HepG2 (cell line): ENCODE measurements around the gene NRN1L. TPM values are rescaled to one million over a fixed set of nuclear protein-coding genes. Genes with fewer than 3 reads are reported as not detected.

Source experiments
- CBX1 ChIP-seq: IDR thresholded peaks from one replicate; pipeline ENCODE4 v1.6.1; 2016; ENCODE audit warnings: antibody characterized with exemption, low read depth
- FOXA1 ChIP-seq, 2 experiments: fragments of 450-650 bp in 1 of 2; sonication (generic) in 1 of 2; formaldehyde crosslinking in 1 of 2; IDR thresholded peaks; 2 replicates each; pipeline versions ENCODE4 v1.4.0 to v1.6.1; 2016 to 2020; ENCODE audit warnings: missing genetic modification reagents in 1 of 2
- GATAD1 ChIP-seq: IDR thresholded peaks from 2 replicates; pipeline ENCODE4 v1.6.1; 2016; ENCODE audit warnings: missing genetic modification reagents, missing compliant biosample characterization
- KLF16 ChIP-seq, 2 experiments: sonication (generic) in 1 of 2; formaldehyde crosslinking in 1 of 2; IDR thresholded peaks; 2 replicates each; pipeline versions ENCODE4 v1.6.1 to v1.8.0; 2016 to 2023; ENCODE audit warnings: missing genetic modification reagents in 2 of 2, missing compliant biosample characterization in 1 of 2
- MED1 ChIP-seq: sonication (generic); formaldehyde crosslinking; IDR thresholded peaks from 2 replicates; pipeline ENCODE4 v1.4.0; 2020; ENCODE audit warnings: missing genetic modification reagents
- MXD4 ChIP-seq: IDR thresholded peaks from 2 replicates; pipeline ENCODE4 v1.6.1; 2016; ENCODE audit warnings: mild to moderate bottlenecking, missing biosample characterization, missing genetic modification reagents
- NKX3-1 ChIP-seq: sonication (generic); formaldehyde crosslinking; IDR thresholded peaks from 2 replicates; pipeline ENCODE4 v1.5.0; 2020; ENCODE audit warnings: missing genetic modification reagents
- NONO ChIP-seq, 2 experiments: fragments of 450-650 bp in 1 of 2; sonication (generic) in 1 of 2; formaldehyde crosslinking in 1 of 2; IDR thresholded peaks in 1 of 2; conservative IDR thresholded peaks in 1 of 2; 2 replicates each; pipeline versions ENCODE4 v1.6.1 to v1.8.0; 2017 to 2022; ENCODE audit warnings: mild to moderate bottlenecking in 1 of 2, missing genetic modification reagents in 1 of 2, moderate library complexity in 1 of 2
- PHF5A ChIP-seq: IDR thresholded peaks from one replicate; pipeline ENCODE4 v1.6.1; 2018; ENCODE audit warnings: low read depth, missing genetic modification reagents; ENCODE audit not compliant: unreplicated experiment
- PLRG1 ChIP-seq: fragments of 450-650 bp; conservative IDR thresholded peaks from 2 replicates; pipeline ENCODE4 v1.6.1; 2016
- SIN3A ChIP-seq: IDR thresholded peaks from 2 replicates; pipeline ENCODE4 v1.6.1; 2011; ENCODE audit warnings: low read depth, mild to moderate bottlenecking, control low read depth, low read length, borderline replicate concordance
- ZBTB26 ChIP-seq: IDR thresholded peaks from 2 replicates; pipeline ENCODE4 v1.6.1; 2016; ENCODE audit warnings: missing compliant biosample characterization, missing genetic modification reagents, borderline replicate concordance
- ZNF207 ChIP-seq: fragments of 450-650 bp; IDR thresholded peaks from 2 replicates; pipeline ENCODE4 v1.6.1; 2016; ENCODE audit warnings: antibody characterized with exemption, borderline replicate concordance
- ZNF251 ChIP-seq: sonication (generic); formaldehyde crosslinking; IDR thresholded peaks from 2 replicates; pipeline ENCODE4 v1.9.0; 2021; ENCODE audit warnings: mild to moderate bottlenecking, missing genetic modification reagents
- ZNF256 ChIP-seq: sonication (generic); formaldehyde crosslinking; conservative IDR thresholded peaks from 2 replicates; pipeline ENCODE4 v1.4.0; 2020; ENCODE audit warnings: missing genetic modification reagents
- ZNF414 ChIP-seq: sonication (generic); formaldehyde crosslinking; IDR thresholded peaks from 2 replicates; pipeline ENCODE4 v1.5.0; 2020; ENCODE audit warnings: missing genetic modification reagents
- ZNF543 ChIP-seq: sonication (generic); formaldehyde crosslinking; IDR thresholded peaks from 2 replicates; pipeline ENCODE4 v1.4.0; 2020; ENCODE audit warnings: mild to moderate bottlenecking, missing genetic modification reagents
- ZNF564 ChIP-seq: sonication (generic); formaldehyde crosslinking; IDR thresholded peaks from 2 replicates; pipeline ENCODE4 v1.8.1; 2023; ENCODE audit warnings: mild to moderate bottlenecking, missing genetic modification reagents
- ZNF589 ChIP-seq: sonication (generic); formaldehyde crosslinking; conservative IDR thresholded peaks from 2 replicates; pipeline ENCODE4 v1.8.0; 2022; ENCODE audit warnings: mild to moderate bottlenecking, moderate library complexity, missing genetic modification reagents
- ZNF670 ChIP-seq: sonication (generic); formaldehyde crosslinking; IDR thresholded peaks from 2 replicates; pipeline ENCODE4 v1.8.0; 2022; ENCODE audit warnings: mild to moderate bottlenecking, missing genetic modification reagents, borderline replicate concordance
- ZNF7 ChIP-seq: IDR thresholded peaks from 2 replicates; pipeline ENCODE4 v1.6.1; 2016; ENCODE audit warnings: missing biosample characterization, missing genetic modification reagents
- ZNF83 ChIP-seq: sonication (generic); formaldehyde crosslinking; IDR thresholded peaks from 2 replicates; pipeline ENCODE4 v1.4.0; 2020; ENCODE audit warnings: missing genetic modification reagents, mild to moderate bottlenecking, borderline replicate concordance
- ZNF878 ChIP-seq: sonication (generic); formaldehyde crosslinking; IDR thresholded peaks from 2 replicates; pipeline ENCODE4 v1.8.1; 2023; ENCODE audit warnings: mild to moderate bottlenecking, missing genetic modification reagents, moderate library complexity
- ZNF891 ChIP-seq: sonication (generic); formaldehyde crosslinking; IDR thresholded peaks from 2 replicates; pipeline ENCODE4 v1.5.0; 2020; ENCODE audit warnings: mild to moderate bottlenecking, missing genetic modification reagents
- ZSCAN21 ChIP-seq: sonication (generic); formaldehyde crosslinking; IDR thresholded peaks from 2 replicates; pipeline ENCODE4 v1.8.0; 2022; ENCODE audit warnings: mild to moderate bottlenecking, missing genetic modification reagents, moderate library complexity, borderline replicate concordance
- ZZZ3 ChIP-seq: sonication (generic); formaldehyde crosslinking; IDR thresholded peaks from 2 replicates; pipeline ENCODE4 v1.4.0; 2020; ENCODE audit warnings: missing genetic modification reagents, mild to moderate bottlenecking, borderline replicate concordance
- polyA plus RNA-seq, 8 experiments: library from polyadenylated mRNA; depleted of rRNA in 3 of 8; stranded (reverse) in 7 of 8; unstranded in 1 of 8; fragments of >200 nt; fragmentation: Illumina TruSeq in 4 of 8; extraction: Trizol in 4 of 8; gene quantifications; 2 replicates each; pipeline versions ENCODE4 v1.2.1 to v1.2.3, GENCODE V29; 2011 to 2016; ENCODE audit warnings: low read depth in 4 of 8, missing spikeins in 1 of 8, mixed read lengths in 1 of 8; ENCODE audit not compliant: insufficient read depth in 1 of 8
- total RNA-seq, 5 experiments: library from RNA; depleted of rRNA; stranded (reverse); fragments of >200 nt; fragmentation: Illumina TruSeq; extraction: Trizol; gene quantifications; 2 replicates each; pipeline ENCODE4 v1.2.3, GENCODE V29; 2016; ENCODE audit warnings: low read depth in 1 of 5
- TF ChIP-seq, protein P1 (sequence below): sonication (generic); formaldehyde crosslinking; IDR thresholded peaks from 2 replicates; pipeline ENCODE4 v1.9.0; 2021; ENCODE audit warnings: missing genetic modification reagents, borderline replicate concordance

NRN1L gene
- total and polyA plus RNA-seq, 2 of the 13 experiments (the other 11 are each of a cell fraction or from before 2014, with no cell fraction given), result 0.53 to 1.2 TPM

GRCh38 chr16:67846320-67847063 lies 38.2 kb upstream of the NRN1L start, which contains the start of gene NUTF2 (continued):
- TF ChIP-seq, protein P1, sequence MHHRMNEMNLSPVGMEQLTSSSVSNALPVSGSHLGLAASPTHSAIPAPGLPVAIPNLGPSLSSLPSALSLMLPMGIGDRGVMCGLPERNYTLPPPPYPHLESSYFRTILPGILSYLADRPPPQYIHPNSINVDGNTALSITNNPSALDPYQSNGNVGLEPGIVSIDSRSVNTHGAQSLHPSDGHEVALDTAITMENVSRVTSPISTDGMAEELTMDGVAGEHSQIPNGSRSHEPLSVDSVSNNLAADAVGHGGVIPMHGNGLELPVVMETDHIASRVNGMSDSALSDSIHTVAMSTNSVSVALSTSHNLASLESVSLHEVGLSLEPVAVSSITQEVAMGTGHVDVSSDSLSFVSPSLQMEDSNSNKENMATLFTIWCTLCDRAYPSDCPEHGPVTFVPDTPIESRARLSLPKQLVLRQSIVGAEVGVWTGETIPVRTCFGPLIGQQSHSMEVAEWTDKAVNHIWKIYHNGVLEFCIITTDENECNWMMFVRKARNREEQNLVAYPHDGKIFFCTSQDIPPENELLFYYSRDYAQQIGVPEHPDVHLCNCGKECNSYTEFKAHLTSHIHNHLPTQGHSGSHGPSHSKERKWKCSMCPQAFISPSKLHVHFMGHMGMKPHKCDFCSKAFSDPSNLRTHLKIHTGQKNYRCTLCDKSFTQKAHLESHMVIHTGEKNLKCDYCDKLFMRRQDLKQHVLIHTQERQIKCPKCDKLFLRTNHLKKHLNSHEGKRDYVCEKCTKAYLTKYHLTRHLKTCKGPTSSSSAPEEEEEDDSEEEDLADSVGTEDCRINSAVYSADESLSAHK (CRISPR knock-in tag), result no peak; the same call in 1 of the 2 replicates
- TF ChIP-seq ZNF83 (peak; percentile 46; the same call in 1 of the 2 replicates), NONO (IDR thresholded peaks at IDR 0.05) (no peak), NONO (CRISPR knock-in tag; conservative IDR thresholded peaks at IDR 0.05) (peak; percentile 93), MXD4 (peak; percentile 81; the same call in 1 of the 2 replicates), KLF16 (CRISPR knock-in tag; IDR thresholded peaks at IDR 0.05) (peak in 1 of 2 experiments; percentile 85; a peak in 1 of 4 replicates), ZNF564 (CRISPR knock-in tag) (peak; percentile 86), GATAD1 (CRISPR knock-in tag) (peak; percentile 81), ZSCAN21 (CRISPR knock-in tag) (peak; percentile 44; the same call in 1 of the 2 replicates), CBX1 (peak; percentile 31), ZNF414 (CRISPR knock-in tag) (no peak), ZBTB26 (peak; percentile 21; the same call in 1 of the 2 replicates), SIN3A (peak; percentile 85; the same call in 1 of the 2 replicates), PHF5A (CRISPR knock-in tag) (peak; percentile 49), ZZZ3 (CRISPR knock-in tag) (peak; percentile 92), PLRG1 (no peak), ZNF251 (no peak), MED1 (CRISPR knock-in tag) (peak; percentile 86), ZNF7 (CRISPR knock-in tag) (no peak), NKX3-1 (peak; percentile 40), ZNF256 (CRISPR knock-in tag) (no peak), ZNF878 (CRISPR knock-in tag) (peak; percentile 65), ZNF543 (CRISPR knock-in tag) (peak; percentile 86), ZNF207 (no peak), ZNF670 (peak; percentile 72; the same call in 1 of the 2 replicates), FOXA1 (IDR thresholded peaks at IDR 0.05) (no peak), FOXA1 (CRISPR knock-in tag; IDR thresholded peaks at IDR 0.05) (no peak), ZNF891 (CRISPR knock-in tag) (peak; percentile 28; the same call in 1 of the 2 replicates), ZNF589 (CRISPR knock-in tag) (peak; percentile 94; the same call in 1 of the 2 replicates)
